ENCODE measurements around the gene COMMD1.
"Not testable (repeated sequence)": the region's sequence is repeated elsewhere in the genome, so short reads cannot be mapped to it uniquely, and the experiment has no call there.

Gene COMMD1

GRCh38 chr2:62152000-62152399 lies 246.5 kb downstream of the COMMD1 start:
- no peak overlapping the region for H2AFZ ChIP-seq (ENCODE audit: low read depth, low read length)
- H3K4me3 ChIP-seq (ENCODE audit: low read length) = no peak overlapping the region
- H3K9me3 ChIP-seq (ENCODE audit: low read length) = no peaks in the 10 kb centered on the region
- no peaks in the 10 kb centered on the region for H3K27me3 ChIP-seq (ENCODE audit: insufficient read depth, low read length)
- no peaks in the 10 kb centered on the region for H3K4me1 ChIP-seq (ENCODE audit: insufficient read depth, low read length)
- no peaks in the 10 kb centered on the region for H3K36me3 ChIP-seq (ENCODE audit: insufficient read depth, low read length)

- no peak overlapping the region for H2AFZ ChIP-seq (ENCODE audit: low read depth, low read length)
- H3K27me3 ChIP-seq (ENCODE audit: insufficient read depth, low read length) = no peaks in the 10 kb centered on the region
- no peaks in the 10 kb centered on the region for H3K9me3 ChIP-seq (ENCODE audit: low read length)
- H3K36me3 ChIP-seq (ENCODE audit: insufficient read depth, low read length) = no peaks in the 10 kb centered on the region
- no peaks in the 10 kb centered on the region for H3K4me1 ChIP-seq (ENCODE audit: insufficient read depth, low read length)
- no peak overlapping the region for H3K4me3 ChIP-seq (ENCODE audit: low read length)
Measured at GRCh38 chr2:62156861-62157496, 251.5 kb downstream of the COMMD1 start.

GRCh38 chr2:62158444-62159121 lies 253.1 kb downstream of the COMMD1 start:
- H2AFZ ChIP-seq (ENCODE audit: low read depth, low read length) = no peak overlapping the region
- no peaks in the 10 kb centered on the region for H3K36me3 ChIP-seq (ENCODE audit: insufficient read depth, low read length)
- H3K9me3 ChIP-seq (ENCODE audit: low read length) = no peaks in the 10 kb centered on the region
- no peaks in the 10 kb centered on the region for H3K27me3 ChIP-seq (ENCODE audit: insufficient read depth, low read length)
- no peaks in the 10 kb centered on the region for H3K4me1 ChIP-seq (ENCODE audit: insufficient read depth, low read length)
- H3K4me3 ChIP-seq (ENCODE audit: low read length) = no peak overlapping the region

GRCh38 chr2:62160691-62161090 lies 255.2 kb downstream of the COMMD1 start:
- H3K4me1 ChIP-seq (ENCODE audit: insufficient read depth, low read length); H3K36me3 ChIP-seq (ENCODE audit: insufficient read depth, low read length); H3K27me3 ChIP-seq (ENCODE audit: insufficient read depth, low read length); H3K9me3 ChIP-seq (ENCODE audit: low read length); H2AFZ ChIP-seq (ENCODE audit: low read depth, low read length); H3K4me3 ChIP-seq (ENCODE audit: low read length): not testable (repeated sequence)

GRCh38 chr2:62163106-62163831 lies 257.8 kb downstream of the COMMD1 start:
- no peaks in the 10 kb centered on the region for H3K9me3 ChIP-seq (ENCODE audit: low read length)
- no peaks in the 10 kb centered on the region for H3K4me1 ChIP-seq (ENCODE audit: insufficient read depth, low read length)
- no peak overlapping the region for H2AFZ ChIP-seq (ENCODE audit: low read depth, low read length)
- H3K4me3 ChIP-seq (ENCODE audit: low read length) = no peak overlapping the region
- H3K36me3 ChIP-seq (ENCODE audit: insufficient read depth, low read length) = no peaks in the 10 kb centered on the region
- H3K27me3 ChIP-seq (ENCODE audit: insufficient read depth, low read length) = no peaks in the 10 kb centered on the region

- no peak overlapping the region for H3K4me3 ChIP-seq (ENCODE audit: low read length)
- H3K36me3 ChIP-seq (ENCODE audit: insufficient read depth, low read length) = no peaks in the 10 kb centered on the region
- H3K4me1 ChIP-seq (ENCODE audit: insufficient read depth, low read length) = no peaks in the 10 kb centered on the region
- no peak overlapping the region for H2AFZ ChIP-seq (ENCODE audit: low read depth, low read length)
- no peaks in the 10 kb centered on the region for H3K9me3 ChIP-seq (ENCODE audit: low read length)
- no peaks in the 10 kb centered on the region for H3K27me3 ChIP-seq (ENCODE audit: insufficient read depth, low read length)
Measured at GRCh38 chr2:62163834-62164233, 258.4 kb downstream of the COMMD1 start.

GRCh38 chr2:62175728-62176127 lies 270.3 kb downstream of the COMMD1 start:
- H3K4me3 ChIP-seq (ENCODE audit: low read length) = no peak overlapping the region
- H3K36me3 ChIP-seq (ENCODE audit: insufficient read depth, low read length) = no peaks in the 10 kb centered on the region
- H2AFZ ChIP-seq (ENCODE audit: low read depth, low read length) = no peak overlapping the region
- no peaks in the 10 kb centered on the region for H3K9me3 ChIP-seq (ENCODE audit: low read length)
- H3K4me1 ChIP-seq (ENCODE audit: insufficient read depth, low read length) = peaks cover 22% of the 10 kb centered on the region
- H3K27me3 ChIP-seq (ENCODE audit: insufficient read depth, low read length) = no peaks in the 10 kb centered on the region

- peaks cover 22% of the 10 kb centered on the region for H3K4me1 ChIP-seq (ENCODE audit: insufficient read depth, low read length)
Measured at GRCh38 chr2:62176801-62177200, 271.3 kb downstream of the COMMD1 start.

GRCh38 chr2:62177392-62178049 lies 272.0 kb downstream of the COMMD1 start:
- no peak overlapping the region for H2AFZ ChIP-seq (ENCODE audit: low read depth, low read length)
- no peaks in the 10 kb centered on the region for H3K36me3 ChIP-seq (ENCODE audit: insufficient read depth, low read length)
- H3K27me3 ChIP-seq (ENCODE audit: insufficient read depth, low read length) = no peaks in the 10 kb centered on the region
- no peak overlapping the region for H3K4me3 ChIP-seq (ENCODE audit: low read length)
- no peaks in the 10 kb centered on the region for H3K9me3 ChIP-seq (ENCODE audit: low read length)
- H3K4me1 ChIP-seq (ENCODE audit: insufficient read depth, low read length) = peaks cover 22% of the 10 kb centered on the region

More at GRCh38 chr2:62176801-62177200, 271.3 kb downstream of the COMMD1 start:
- no peaks in the 10 kb centered on the region for H3K9me3 ChIP-seq (ENCODE audit: low read length)
- H2AFZ ChIP-seq (ENCODE audit: low read depth, low read length) = no peak overlapping the region
- no peaks in the 10 kb centered on the region for H3K36me3 ChIP-seq (ENCODE audit: insufficient read depth, low read length)
- H3K27me3 ChIP-seq (ENCODE audit: insufficient read depth, low read length) = no peaks in the 10 kb centered on the region
- no peak overlapping the region for H3K4me3 ChIP-seq (ENCODE audit: low read length)

- no peaks in the 10 kb centered on the region for H3K36me3 ChIP-seq (ENCODE audit: insufficient read depth, low read length)
- H3K4me1 ChIP-seq (ENCODE audit: insufficient read depth, low read length) = peaks cover 22% of the 10 kb centered on the region
- no peak overlapping the region for H2AFZ ChIP-seq (ENCODE audit: low read depth, low read length)
- no peak overlapping the region for H3K4me3 ChIP-seq (ENCODE audit: low read length)
- H3K9me3 ChIP-seq (ENCODE audit: low read length) = no peaks in the 10 kb centered on the region
- no peaks in the 10 kb centered on the region for H3K27me3 ChIP-seq (ENCODE audit: insufficient read depth, low read length)
Measured at GRCh38 chr2:62178741-62179271, 273.3 kb downstream of the COMMD1 start.

- no peaks in the 10 kb centered on the region for H3K36me3 ChIP-seq (ENCODE audit: insufficient read depth, low read length)
- no peaks in the 10 kb centered on the region for H3K9me3 ChIP-seq (ENCODE audit: low read length)
- no peak overlapping the region for H3K4me3 ChIP-seq (ENCODE audit: low read length)
- H2AFZ ChIP-seq (ENCODE audit: low read depth, low read length) = no peak overlapping the region
- H3K27me3 ChIP-seq (ENCODE audit: insufficient read depth, low read length) = no peaks in the 10 kb centered on the region
- H3K4me1 ChIP-seq (ENCODE audit: insufficient read depth, low read length) = peaks cover 15% of the 10 kb centered on the region
Measured at GRCh38 chr2:62180975-62181374, 275.5 kb downstream of the COMMD1 start.

GRCh38 chr2:62181843-62182242 lies 276.4 kb downstream of the COMMD1 start:
- no peaks in the 10 kb centered on the region for H3K9me3 ChIP-seq (ENCODE audit: low read length)
- no peaks in the 10 kb centered on the region for H3K27me3 ChIP-seq (ENCODE audit: insufficient read depth, low read length)
- peaks cover 10% of the 10 kb centered on the region for H3K4me1 ChIP-seq (ENCODE audit: insufficient read depth, low read length)
- no peaks in the 10 kb centered on the region for H3K36me3 ChIP-seq (ENCODE audit: insufficient read depth, low read length)
- H3K4me3 ChIP-seq (ENCODE audit: low read length) = no peak overlapping the region
- H2AFZ ChIP-seq (ENCODE audit: low read depth, low read length) = no peak overlapping the region

All from neuron (in vitro differentiated cells).